GM12878 (cell line): Measurements from ENCODE around the gene TRIM25. TPM values are rescaled to one million over a fixed set of nuclear protein-coding genes. Genes with fewer than 3 reads are reported as not detected.

Experiments
- ASH2L ChIP-seq: fragments of 300-600, 200-600 bp; sonication (generic); IDR thresholded peaks from 2 replicates; pipeline ENCODE4 v1.6.1; 2017; ENCODE audit warnings: low read depth, mild to moderate bottlenecking, borderline replicate concordance
- ATF7 ChIP-seq: fragments of 450-650 bp; IDR thresholded peaks from 2 replicates; pipeline ENCODE4 v1.6.1; 2016; ENCODE audit warnings: low read depth, mild to moderate bottlenecking
- BHLHE40 ChIP-seq, 2 experiments: fragments of 450-650 bp in 1 of 2; IDR thresholded peaks; 2 replicates each; pipeline ENCODE4 v1.6.1; 2011 to 2017; ENCODE audit warnings: low read depth in 2 of 2, borderline replicate concordance in 1 of 2, improper control_type of control experiment in 1 of 2, low read length in 1 of 2, mild to moderate bottlenecking in 1 of 2
- BRCA1 ChIP-seq: IDR thresholded peaks from 2 replicates; pipeline ENCODE4 v1.6.1; 2011; ENCODE audit warnings: low read depth, low read length, improper control_type of control experiment
- CBFB ChIP-seq: IDR thresholded peaks from 2 replicates; pipeline ENCODE4 v1.6.1; 2016; ENCODE audit warnings: antibody characterized with exemption, low read depth
- CHD2 ChIP-seq: IDR thresholded peaks from 2 replicates; pipeline ENCODE4 v1.6.1; 2011; ENCODE audit warnings: low read depth, low read length, improper control_type of control experiment, borderline replicate concordance
- CREM ChIP-seq: IDR thresholded peaks from 2 replicates; pipeline ENCODE4 v1.6.1; 2014; ENCODE audit warnings: antibody characterized with exemption, low read depth
- FOS ChIP-seq: IDR thresholded peaks from 3 replicates; pipeline ENCODE4 v1.6.1; 2011; ENCODE audit warnings: borderline replicate concordance; ENCODE audit not compliant: insufficient read length; ENCODE audit errors: extremely low read depth
- FOXK2 ChIP-seq: fragments of 450-650 bp; IDR thresholded peaks from 2 replicates; pipeline ENCODE4 v1.6.1; 2017; ENCODE audit warnings: mild to moderate bottlenecking, moderate library complexity
- GATAD2B ChIP-seq: fragments of 450-650 bp; conservative IDR thresholded peaks from 2 replicates; pipeline ENCODE4 v1.6.1; 2017; ENCODE audit warnings: low read depth, mild to moderate bottlenecking, moderate library complexity
- IRF4 ChIP-seq: IDR thresholded peaks from 2 replicates; pipeline ENCODE4 v1.6.1; 2011; ENCODE audit warnings: low read depth, low read length
- LARP7 ChIP-seq: fragments of 450-650 bp; IDR thresholded peaks from 2 replicates; pipeline ENCODE4 v1.6.1; 2017; ENCODE audit warnings: mild to moderate bottlenecking
- MTA3 ChIP-seq: IDR thresholded peaks from 2 replicates; pipeline ENCODE4 v1.6.1; 2012; ENCODE audit warnings: low read length, inconsistent platforms, borderline replicate concordance
- NR2C2 ChIP-seq: IDR thresholded peaks from 2 replicates; pipeline ENCODE4 v1.6.1; 2011; ENCODE audit warnings: borderline replicate concordance, low read depth; ENCODE audit not compliant: control insufficient read depth, insufficient read length
- PAX8 ChIP-seq: fragments of 450-650 bp; IDR thresholded peaks from 2 replicates; pipeline ENCODE4 v1.6.1; 2017; ENCODE audit warnings: mild to moderate bottlenecking, moderate library complexity
- RB1 ChIP-seq: fragments of 450-650 bp; formaldehyde crosslinking; IDR thresholded peaks from 2 replicates; pipeline ENCODE4 v1.6.1; 2017; ENCODE audit warnings: mild to moderate bottlenecking, borderline replicate concordance
- RFX5 ChIP-seq: IDR thresholded peaks from 2 replicates; pipeline ENCODE4 v1.6.1; 2011; ENCODE audit warnings: low read depth, low read length, improper control_type of control experiment
- STAT3 ChIP-seq: IDR thresholded peaks from 2 replicates; pipeline ENCODE4 v1.6.1; 2011; ENCODE audit warnings: low read depth, low read length, improper control_type of control experiment
- ZNF217 ChIP-seq: fragments of 450-650 bp; IDR thresholded peaks from 2 replicates; pipeline ENCODE4 v1.6.1; 2017; ENCODE audit warnings: antibody characterized with exemption, mild to moderate bottlenecking
- polyA plus RNA-seq, 11 experiments: library from polyadenylated mRNA; depleted of rRNA in 4 of 11; unstranded in 6 of 11; stranded (reverse) in 5 of 11; fragments of >200 nt; fragmentation: Nextera tagmentation in 4 of 11; fragmentation: Illumina TruSeq in 1 of 11; extraction: Ambion mirVana in 4 of 11; extraction: Trizol in 1 of 11; gene quantifications; 1 replicate in 1 of 11; 2 replicates in 10 of 11; pipeline versions ENCODE4 v1.2.1 to v1.2.3, GENCODE V29; 2011 to 2016; ENCODE audit warnings: inconsistent platforms in 2 of 11, missing spikeins in 2 of 11, low read depth in 1 of 11
- total RNA-seq, 4 experiments: library from RNA; depleted of rRNA in 3 of 4; stranded (reverse); fragments of >200 nt in 3 of 4; fragmentation: Illumina TruSeq in 1 of 4; extraction: Trizol in 1 of 4; gene quantifications; 2 replicates each; pipeline versions ENCODE4 v1.2.1 to v1.2.3, GENCODE V29; 2013 to 2021
- TF ChIP-seq, protein P1 (sequence below): fragments of 450-650 bp; formaldehyde crosslinking; IDR thresholded peaks from 2 replicates; pipeline ENCODE4 v1.5.0; 2022; ENCODE audit warnings: mild to moderate bottlenecking, missing genetic modification characterization
- TF ChIP-seq, protein P2 (sequence below): fragments of 450-650 bp; formaldehyde crosslinking; IDR thresholded peaks from 2 replicates; pipeline ENCODE4 v1.4.0; 2022; ENCODE audit warnings: mild to moderate bottlenecking, moderate library complexity
- TF ChIP-seq, protein P3 (sequence below): IDR thresholded peaks from 2 replicates; pipeline ENCODE4 v1.6.1; 2011; ENCODE audit warnings: borderline replicate concordance, low read depth, mild to moderate bottlenecking, moderate library complexity, mixed read lengths, low read length; ENCODE audit not compliant: insufficient read depth; ENCODE audit errors: extremely low read length
- TF ChIP-seq, protein P4 (sequence below): IDR thresholded peaks from 2 replicates; pipeline ENCODE4 v1.6.1; 2011; ENCODE audit warnings: low read depth, low read length, improper control_type of control experiment, borderline replicate concordance

The TRIM25 gene
- total and polyA plus RNA-seq, 10 of the 15 experiments (the other 5 are each of a cell fraction or from before 2014, with no cell fraction given), result 10.5 to 123 (median 51.3) TPM

DNA sequence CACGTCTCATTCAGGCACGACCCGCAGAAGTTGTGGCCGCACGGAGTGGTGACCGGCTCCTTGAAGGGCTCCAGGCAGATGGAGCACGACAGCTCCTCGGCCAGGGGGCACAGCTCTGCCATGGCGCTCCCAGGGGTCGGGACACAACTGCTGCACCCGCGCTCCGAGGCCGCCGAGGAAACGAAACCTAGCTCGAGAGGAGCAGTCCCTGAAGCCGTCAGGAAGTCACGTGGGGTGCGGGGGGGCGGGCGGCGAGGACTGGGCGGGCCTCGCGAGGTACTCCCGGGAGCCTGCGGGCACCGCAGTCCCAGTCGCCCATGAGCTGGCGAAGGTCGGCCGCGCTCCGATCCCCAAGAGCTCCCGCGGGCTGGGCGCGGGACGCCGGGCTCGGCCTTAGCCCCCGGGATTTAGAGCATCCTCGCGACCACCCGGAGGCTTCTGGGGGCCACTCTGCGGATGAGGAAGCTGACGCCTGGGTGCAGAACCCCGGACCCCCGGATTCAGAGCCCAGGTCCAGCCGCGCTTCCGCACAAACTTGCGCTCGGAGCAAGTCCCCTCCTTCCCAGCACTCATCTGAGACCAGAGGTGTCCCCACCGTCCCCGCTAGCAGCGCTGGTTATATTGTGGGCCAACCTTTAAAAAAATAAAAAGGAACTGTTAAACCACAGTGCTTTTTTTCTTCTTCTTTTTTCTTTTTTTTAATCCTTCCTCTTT is at the start of gene TRIM25 (continued):
- TF ChIP-seq NR2C2 (no peak), IRF4 (no peak), CBFB (peak; percentile 65), BRCA1 (no peak), CREM (no peak), FOS (no peak), BHLHE40 (IDR thresholded peaks at IDR 0.05; ENCODE audit: borderline replicate concordance in 1 of 2, low read depth in 2 of 2, low read length in 1 of 2) (peak; percentile 81 to 90), ZNF217 (no peak), ATF7 (no peak), RFX5 (no peak), MTA3 (no peak), GATAD2B (peak; percentile 73; the same call in 1 of the 2 replicates), STAT3 (no peak), PAX8 (no peak), CHD2 (peak; percentile 72), FOXK2 (0 out of 2 replicates have a peak, but pooled peaks have one; percentile 21), LARP7 (peak; percentile 58; the same call in 1 of the 2 replicates), RB1 (peak; percentile 83; the same call in 1 of the 2 replicates), ASH2L (0 out of 2 replicates have a peak, but pooled peaks have one; percentile 66)
- TF ChIP-seq, protein P1, sequence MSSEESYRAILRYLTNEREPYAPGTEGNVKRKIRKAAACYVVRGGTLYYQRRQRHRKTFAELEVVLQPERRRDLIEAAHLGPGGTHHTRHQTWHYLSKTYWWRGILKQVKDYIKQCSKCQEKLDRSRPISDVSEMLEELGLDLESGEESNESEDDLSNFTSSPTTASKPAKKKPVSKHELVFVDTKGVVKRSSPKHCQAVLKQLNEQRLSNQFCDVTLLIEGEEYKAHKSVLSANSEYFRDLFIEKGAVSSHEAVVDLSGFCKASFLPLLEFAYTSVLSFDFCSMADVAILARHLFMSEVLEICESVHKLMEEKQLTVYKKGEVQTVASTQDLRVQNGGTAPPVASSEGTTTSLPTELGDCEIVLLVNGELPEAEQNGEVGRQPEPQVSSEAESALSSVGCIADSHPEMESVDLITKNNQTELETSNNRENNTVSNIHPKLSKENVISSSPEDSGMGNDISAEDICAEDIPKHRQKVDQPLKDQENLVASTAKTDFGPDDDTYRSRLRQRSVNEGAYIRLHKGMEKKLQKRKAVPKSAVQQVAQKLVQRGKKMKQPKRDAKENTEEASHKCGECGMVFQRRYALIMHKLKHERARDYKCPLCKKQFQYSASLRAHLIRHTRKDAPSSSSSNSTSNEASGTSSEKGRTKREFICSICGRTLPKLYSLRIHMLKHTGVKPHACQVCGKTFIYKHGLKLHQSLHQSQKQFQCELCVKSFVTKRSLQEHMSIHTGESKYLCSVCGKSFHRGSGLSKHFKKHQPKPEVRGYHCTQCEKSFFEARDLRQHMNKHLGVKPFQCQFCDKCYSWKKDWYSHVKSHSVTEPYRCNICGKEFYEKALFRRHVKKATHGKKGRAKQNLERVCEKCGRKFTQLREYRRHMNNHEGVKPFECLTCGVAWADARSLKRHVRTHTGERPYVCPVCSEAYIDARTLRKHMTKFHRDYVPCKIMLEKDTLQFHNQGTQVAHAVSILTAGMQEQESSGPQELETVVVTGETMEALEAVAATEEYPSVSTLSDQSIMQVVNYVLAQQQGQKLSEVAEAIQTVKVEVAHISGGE (CRISPR knock-in tag), result no peak
- TF ChIP-seq, protein P2, sequence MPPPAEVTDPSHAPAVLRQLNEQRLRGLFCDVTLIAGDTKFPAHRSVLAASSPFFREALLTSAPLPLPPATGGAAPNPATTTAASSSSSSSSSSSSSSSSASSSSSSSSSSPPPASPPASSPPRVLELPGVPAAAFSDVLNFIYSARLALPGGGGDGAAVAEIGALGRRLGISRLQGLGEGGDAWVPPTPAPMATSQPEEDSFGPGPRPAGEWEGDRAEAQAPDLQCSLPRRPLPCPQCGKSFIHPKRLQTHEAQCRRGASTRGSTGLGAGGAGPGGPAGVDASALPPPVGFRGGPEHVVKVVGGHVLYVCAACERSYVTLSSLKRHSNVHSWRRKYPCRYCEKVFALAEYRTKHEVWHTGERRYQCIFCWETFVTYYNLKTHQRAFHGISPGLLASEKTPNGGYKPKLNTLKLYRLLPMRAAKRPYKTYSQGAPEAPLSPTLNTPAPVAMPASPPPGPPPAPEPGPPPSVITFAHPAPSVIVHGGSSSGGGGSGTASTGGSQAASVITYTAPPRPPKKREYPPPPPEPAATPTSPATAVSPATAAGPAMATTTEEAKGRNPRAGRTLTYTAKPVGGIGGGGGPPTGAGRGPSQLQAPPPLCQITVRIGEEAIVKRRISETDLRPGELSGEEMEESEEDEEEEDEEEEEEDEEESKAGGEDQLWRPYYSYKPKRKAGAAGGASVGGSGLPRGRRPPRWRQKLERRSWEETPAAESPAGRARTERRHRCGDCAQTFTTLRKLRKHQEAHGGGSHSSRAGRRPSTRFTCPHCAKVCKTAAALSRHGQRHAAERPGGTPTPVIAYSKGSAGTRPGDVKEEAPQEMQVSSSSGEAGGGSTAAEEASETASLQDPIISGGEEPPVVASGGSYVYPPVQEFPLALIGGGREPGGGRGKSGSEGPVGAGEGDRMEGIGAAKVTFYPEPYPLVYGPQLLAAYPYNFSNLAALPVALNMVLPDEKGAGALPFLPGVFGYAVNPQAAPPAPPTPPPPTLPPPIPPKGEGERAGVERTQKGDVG (CRISPR knock-in tag), result 0 out of 2 replicates have a peak, but pooled peaks have one; percentile 10
- TF ChIP-seq, protein P3, sequence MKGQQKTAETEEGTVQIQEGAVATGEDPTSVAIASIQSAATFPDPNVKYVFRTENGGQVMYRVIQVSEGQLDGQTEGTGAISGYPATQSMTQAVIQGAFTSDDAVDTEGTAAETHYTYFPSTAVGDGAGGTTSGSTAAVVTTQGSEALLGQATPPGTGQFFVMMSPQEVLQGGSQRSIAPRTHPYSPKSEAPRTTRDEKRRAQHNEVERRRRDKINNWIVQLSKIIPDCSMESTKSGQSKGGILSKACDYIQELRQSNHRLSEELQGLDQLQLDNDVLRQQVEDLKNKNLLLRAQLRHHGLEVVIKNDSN, result peak; percentile 96
- TF ChIP-seq, protein P4, sequence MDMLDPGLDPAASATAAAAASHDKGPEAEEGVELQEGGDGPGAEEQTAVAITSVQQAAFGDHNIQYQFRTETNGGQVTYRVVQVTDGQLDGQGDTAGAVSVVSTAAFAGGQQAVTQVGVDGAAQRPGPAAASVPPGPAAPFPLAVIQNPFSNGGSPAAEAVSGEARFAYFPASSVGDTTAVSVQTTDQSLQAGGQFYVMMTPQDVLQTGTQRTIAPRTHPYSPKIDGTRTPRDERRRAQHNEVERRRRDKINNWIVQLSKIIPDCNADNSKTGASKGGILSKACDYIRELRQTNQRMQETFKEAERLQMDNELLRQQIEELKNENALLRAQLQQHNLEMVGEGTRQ, result peak; percentile 73
